Osteocyte (in vitro differentiated cells): ENCODE results near the gene NOS1AP. TPM values are rescaled to one million over a fixed set of nuclear protein-coding genes. Genes with fewer than 3 reads are reported as not detected.
"Not testable (repeated sequence)": the region's sequence is repeated elsewhere in the genome, so short reads cannot be mapped to it uniquely, and the experiment has no call there.

Experiments
- DNase-seq: peaks from one replicate; pipeline ENCODE4 v3.0.0; 2021; ENCODE audit warnings: mixed read lengths; ENCODE audit not compliant: unreplicated experiment; ENCODE audit errors: extremely low spot score
- H3K27ac Mint-ChIP-seq: one replicate; pipeline ENCODE4 v1.8.0; 2021; ENCODE audit warnings: mild to moderate bottlenecking, mixed read lengths; ENCODE audit not compliant: unreplicated experiment
- H3K27me3 Mint-ChIP-seq: one replicate; pipeline ENCODE4 v1.8.0; 2021; ENCODE audit warnings: mixed read lengths; ENCODE audit not compliant: unreplicated experiment
- H3K36me3 Mint-ChIP-seq: one replicate; pipeline ENCODE4 v1.8.0; 2021; ENCODE audit warnings: mixed read lengths; ENCODE audit not compliant: unreplicated experiment
- H3K4me1 Mint-ChIP-seq: one replicate; pipeline ENCODE4 v1.8.0; 2021; ENCODE audit warnings: mixed read lengths; ENCODE audit not compliant: unreplicated experiment
- H3K4me3 Mint-ChIP-seq: one replicate; pipeline ENCODE4 v1.8.0; 2021; ENCODE audit warnings: mild to moderate bottlenecking, moderate library complexity, mixed read lengths; ENCODE audit not compliant: unreplicated experiment
- H3K9me3 Mint-ChIP-seq: one replicate; pipeline ENCODE4 v1.8.0; 2021; ENCODE audit warnings: mixed read lengths; ENCODE audit not compliant: unreplicated experiment
- CTCF ChIP-seq: fragments of 200-600 bp; sonication (generic); IDR thresholded peaks from 2 replicates; pipeline ENCODE4 v1.5.0; 2021; ENCODE audit warnings: antibody characterized with exemption, mild to moderate bottlenecking, moderate library complexity
- total RNA-seq: library from RNA; stranded (reverse); gene quantifications from 2 replicates; pipeline ENCODE4 v1.2.1, GENCODE V29; 2021

NOS1AP gene
- total RNA-seq, 1 donor from 2014 or later = 2.5 TPM

- no peak overlapping the region for H3K27ac Mint-ChIP-seq
- no peak overlapping the region for H3K4me3 Mint-ChIP-seq
These were observed 277.8 kb downstream of the NOS1AP start for GRCh38 chr1:162347281-162347680.

GRCh38 chr1:162349635-162350330 is 280.3 kb downstream of the NOS1AP start:
- Mint-ChIP-seq H3K9me3 (no peaks in the 10 kb centered on the region), H3K36me3 (no peaks in the 10 kb centered on the region), H3K27ac (no peak overlapping the region), H3K27me3 (no peaks in the 10 kb centered on the region), H3K4me3 (no peak overlapping the region), H3K4me1 (peaks cover 13% of the 10 kb centered on the region)
- DNase-seq = no peak
- no peak for TF ChIP-seq CTCF

More at GRCh38 chr1:162347281-162347680, 277.8 kb downstream of the NOS1AP start:
- H3K4me1 Mint-ChIP-seq = peaks cover 13% of the 10 kb centered on the region
- TF ChIP-seq CTCF = no peak
- H3K27me3 Mint-ChIP-seq = no peaks in the 10 kb centered on the region
- no peak for DNase-seq
- H3K36me3 Mint-ChIP-seq = no peaks in the 10 kb centered on the region
- no peaks in the 10 kb centered on the region for H3K9me3 Mint-ChIP-seq

GRCh38 chr1:162351246-162351842 is 281.9 kb downstream of the NOS1AP start:
- no peak for DNase-seq

GRCh38 chr1:162351874-162352273 is 282.4 kb downstream of the NOS1AP start:
- H3K9me3 Mint-ChIP-seq = not testable (repeated sequence)

More at GRCh38 chr1:162351246-162351842, 281.9 kb downstream of the NOS1AP start:
- Mint-ChIP-seq H3K27me3 (no peaks in the 10 kb centered on the region), H3K27ac (no peak overlapping the region), H3K4me3 (no peak overlapping the region), H3K4me1 (peaks cover 13% of the 10 kb centered on the region), H3K9me3 (no peaks in the 10 kb centered on the region), H3K36me3 (no peaks in the 10 kb centered on the region)
- TF ChIP-seq CTCF = no peak

GRCh38 chr1:162353078-162353477 is 283.6 kb downstream of the NOS1AP start:
- H3K9me3 Mint-ChIP-seq = no peaks in the 10 kb centered on the region
- TF ChIP-seq CTCF = no peak
- H3K36me3 Mint-ChIP-seq = no peaks in the 10 kb centered on the region
- no peak overlapping the region for H3K4me3 Mint-ChIP-seq
- DNase-seq = no peak
- no peaks in the 10 kb centered on the region for H3K27me3 Mint-ChIP-seq
- H3K27ac Mint-ChIP-seq = no peak overlapping the region
- H3K4me1 Mint-ChIP-seq = peaks cover 13% of the 10 kb centered on the region

More at GRCh38 chr1:162351874-162352273, 282.4 kb downstream of the NOS1AP start:
- not testable (repeated sequence) for H3K36me3 Mint-ChIP-seq, H3K27ac Mint-ChIP-seq, H3K27me3 Mint-ChIP-seq, DNase-seq, H3K4me3 Mint-ChIP-seq
- H3K4me1 Mint-ChIP-seq = peaks cover 13% of the 10 kb centered on the region
